HG03354 (cell line): ENCODE results near the gene AICDA.
"Not testable (repeated sequence)": the region's sequence is repeated elsewhere in the genome, so short reads cannot be mapped to it uniquely, and the experiment has no call there.

Experiments used
- ATAC-seq: cut with Tn5 transposase; IDR thresholded peaks from one replicate; pipeline ENCODE4 v1.9.1; 2021; ENCODE audit warnings: mild to moderate bottlenecking; ENCODE audit not compliant: unreplicated experiment, poor library complexity, severe bottlenecking

Gene AICDA

DNA sequence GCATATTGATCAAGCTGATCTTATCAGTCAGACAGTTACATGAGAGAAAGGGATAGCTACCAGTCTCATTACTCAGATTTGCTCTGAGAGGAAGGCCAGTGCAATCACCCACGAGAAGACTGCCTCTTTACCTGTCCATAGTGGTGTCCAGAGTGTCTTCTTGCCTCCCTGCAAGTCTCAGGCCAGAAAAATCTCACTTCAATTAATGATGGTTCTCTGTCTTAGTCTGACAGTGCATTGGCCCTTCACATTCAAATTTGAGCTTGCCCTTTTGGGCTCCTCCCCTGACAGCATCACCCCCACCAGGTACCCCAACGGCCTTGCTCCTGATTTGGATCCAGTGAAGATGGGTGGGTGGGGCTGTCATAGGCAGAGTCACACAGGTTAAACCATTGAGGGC is at the start of gene AICDA:
Gene AICDA (minus strand): TSS at position 231 of the 400 bp plus-strand sequence. CDS start 92 bp downstream, at position 139.
- ATAC-seq: peak; percentile 41

DNA sequence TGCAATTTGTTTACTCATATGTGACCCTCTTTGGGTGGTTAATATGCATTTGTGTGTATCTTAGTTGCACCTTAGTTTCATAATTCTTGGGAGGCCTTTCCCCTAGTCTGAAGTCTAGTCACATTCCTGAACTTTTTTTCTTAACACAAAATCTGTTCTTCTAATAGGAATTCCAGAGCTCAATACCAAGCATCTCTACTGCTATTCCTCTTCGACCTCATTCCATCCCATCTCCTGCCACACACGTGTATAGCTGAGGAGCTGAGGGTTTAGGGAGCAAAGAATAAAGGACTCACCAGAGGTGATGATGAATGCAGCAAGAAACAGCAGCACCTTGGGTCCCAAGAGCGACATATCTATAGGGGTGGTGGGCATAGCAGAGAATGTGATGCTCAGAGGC is 49.1 kb upstream of the AICDA start:
- no peak for ATAC-seq

DNA sequence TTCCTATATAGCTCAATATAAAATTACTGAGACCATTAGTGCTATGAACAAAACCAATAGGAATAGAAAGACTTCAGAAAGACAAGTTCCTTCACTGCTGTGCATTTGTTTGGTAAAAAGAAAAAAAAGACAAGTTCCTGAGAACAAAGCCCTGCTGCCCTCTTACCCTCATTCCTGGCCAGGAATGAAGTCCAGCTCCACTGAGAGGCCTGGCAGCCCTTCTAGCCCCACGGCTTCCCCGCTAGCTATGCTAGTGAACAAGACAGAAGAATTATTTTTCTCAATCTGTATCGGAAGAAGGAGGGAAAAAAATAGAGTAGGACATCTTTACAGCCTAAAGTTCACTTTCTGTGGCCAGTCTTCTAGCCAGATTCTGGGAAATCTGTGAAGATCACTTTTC is 48.4 kb upstream of the AICDA start:
- ATAC-seq: no peak

- no peak for ATAC-seq
These were observed 45.7 kb upstream of the AICDA start for GRCh38 chr12:8658346-8658745.

DNA sequence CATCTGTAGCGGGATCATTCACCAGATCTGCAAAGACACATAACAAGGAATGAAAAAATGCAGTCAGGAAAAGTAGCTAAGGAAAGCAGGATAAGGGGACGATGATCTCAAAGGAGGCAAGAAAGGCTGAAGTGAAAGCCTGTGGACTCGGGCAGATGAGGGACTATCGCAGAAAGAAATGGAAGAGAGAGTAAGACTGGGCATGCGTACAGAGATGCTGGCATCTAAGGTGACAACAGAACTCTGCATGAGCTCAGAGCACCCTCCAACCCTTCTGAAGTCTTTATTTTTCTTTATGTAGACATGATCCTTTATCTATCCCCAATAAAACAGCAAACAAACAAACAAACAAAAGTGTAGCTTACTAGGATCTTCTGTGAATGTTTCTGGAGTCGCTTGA is 42.8 kb upstream of the AICDA start:
- ATAC-seq: no peak

DNA sequence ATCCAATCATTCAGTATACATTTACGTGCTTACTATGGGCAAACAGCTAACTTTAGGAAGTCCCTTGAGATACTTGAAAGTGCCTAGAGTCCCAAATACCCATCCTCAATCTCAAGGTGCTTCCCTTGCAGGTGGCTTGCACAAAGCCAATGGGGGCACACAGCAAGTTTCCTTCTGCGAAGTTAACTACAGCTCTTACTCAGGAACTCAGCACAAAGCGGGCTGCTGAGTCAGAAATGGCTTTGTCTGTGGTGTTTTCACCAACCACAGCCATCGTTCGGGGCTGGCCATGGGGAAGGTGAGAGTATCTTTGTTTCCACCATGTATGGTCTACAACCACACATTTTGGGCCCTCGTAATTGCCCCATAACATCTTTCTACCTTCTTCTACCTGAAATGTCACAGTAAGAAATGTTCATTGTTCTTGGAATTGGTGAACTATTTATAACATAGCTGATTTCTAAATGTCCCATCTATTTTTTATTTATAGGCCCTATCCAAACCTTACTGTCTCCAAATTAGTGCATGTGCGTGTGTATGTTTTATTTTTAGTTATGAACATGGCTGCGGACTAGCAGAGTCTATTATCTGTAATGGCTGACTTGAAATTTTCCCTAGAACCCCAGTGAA is 36.0 kb upstream of the AICDA start:
- peak; percentile 72 for ATAC-seq

DNA sequence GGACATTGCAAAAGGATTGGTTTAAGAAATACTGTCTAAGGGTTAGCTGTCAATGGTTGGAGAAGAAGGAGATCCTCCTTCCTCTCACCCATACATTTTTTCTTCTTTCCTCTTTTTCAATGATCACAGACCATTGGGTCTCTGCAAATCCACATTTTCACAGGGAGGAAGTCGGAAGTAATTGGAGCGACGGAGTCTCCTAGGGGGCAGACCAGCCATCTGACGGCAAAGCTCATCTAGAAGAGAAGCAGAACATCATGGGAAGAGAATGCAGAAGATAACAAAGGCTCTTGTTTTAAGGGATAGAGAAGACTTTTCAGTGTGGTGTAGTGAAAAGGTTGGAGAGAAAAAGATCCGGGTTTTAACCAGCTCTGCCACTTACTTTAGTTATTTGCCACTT is 35.3 kb upstream of the AICDA start:
- no peak for ATAC-seq

GRCh38 chr12:8644345-8645248 is 31.9 kb upstream of the AICDA start:
- peak; percentile 69 for ATAC-seq

DNA sequence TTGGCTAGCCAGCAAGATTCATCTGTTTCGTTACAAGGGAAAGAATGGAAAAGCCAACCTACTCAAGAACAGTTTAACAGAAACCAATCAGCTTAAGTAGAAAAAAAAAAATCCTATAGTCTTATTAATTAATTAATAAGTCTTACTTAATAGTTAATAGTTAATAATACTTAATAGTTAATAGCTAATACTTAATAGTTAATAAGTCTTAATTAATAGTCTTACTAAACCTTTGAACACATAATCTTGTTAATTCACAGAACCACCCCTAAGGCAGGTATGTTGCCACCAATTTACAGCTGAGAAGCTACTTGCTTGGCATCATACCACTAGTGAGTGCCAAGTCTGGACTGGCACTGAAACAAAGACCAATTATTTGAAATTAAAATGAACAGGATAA is 30.1 kb upstream of the AICDA start:
- no peak for ATAC-seq

DNA sequence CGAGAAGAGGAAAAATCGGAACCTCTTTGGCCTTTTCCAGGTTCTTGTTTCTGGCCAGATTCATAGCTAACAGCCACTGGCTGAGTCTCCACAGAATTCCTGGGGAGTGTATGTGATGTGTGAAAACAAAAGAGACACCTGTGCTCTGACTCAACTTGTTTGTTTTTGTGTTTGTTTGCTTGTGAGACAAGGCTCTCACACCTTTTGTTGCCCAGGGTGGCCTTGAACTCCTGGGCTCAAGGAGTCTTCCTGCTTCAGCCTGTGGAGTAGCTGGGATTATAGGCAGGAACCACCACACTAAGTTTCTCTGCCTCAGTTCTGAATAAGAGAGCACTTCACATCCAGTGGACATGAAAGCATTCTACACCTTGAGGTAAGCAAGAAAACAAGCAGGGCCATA is 27.3 kb upstream of the AICDA start:
- ATAC-seq: no peak

GRCh38 chr12:8638951-8639350 is 26.3 kb upstream of the AICDA start:
- ATAC-seq: no peak

- ATAC-seq: no peak
These were observed 25.0 kb upstream of the AICDA start for GRCh38 chr12:8637666-8638065.

- ATAC-seq: no peak
These were observed 24.6 kb upstream of the AICDA start for GRCh38 chr12:8637244-8637643.

- ATAC-seq: no peak
These were observed 23.9 kb upstream of the AICDA start for GRCh38 chr12:8636581-8636980.

- not testable (repeated sequence) for ATAC-seq
These were observed 23.3 kb upstream of the AICDA start for GRCh38 chr12:8636007-8636346.

- ATAC-seq: not testable (repeated sequence)
These were observed 22.8 kb upstream of the AICDA start for GRCh38 chr12:8635342-8636006.

GRCh38 chr12:8630131-8630530 is 17.5 kb upstream of the AICDA start:
- ATAC-seq: peak; percentile 5

- ATAC-seq: peak; percentile 94
These were observed 16.9 kb upstream of the AICDA start for GRCh38 chr12:8629486-8630033.

- ATAC-seq: no peak
These were observed 16.1 kb upstream of the AICDA start for GRCh38 chr12:8628731-8629130.

- ATAC-seq: not testable (repeated sequence)
These were observed 12.1 kb upstream of the AICDA start for GRCh38 chr12:8624750-8625149.
